DOHH2 (cell line): ENCODE results near the gene AGBL5.

Experiments used
- H3F3A ChIP-seq: fragments of 200-600 bp; sonication (generic), shearing (Covaris generic); 2 replicates; pipeline ENCODE4 v1.6.0; 2016; ENCODE audit warnings: antibody characterized with exemption, mild to moderate bottlenecking; ENCODE audit not compliant: control insufficient read depth, insufficient read depth
- H3K27ac ChIP-seq: fragments of 200-600 bp; sonication (generic); 2 replicates; pipeline ENCODE4 v1.5.1; 2014; ENCODE audit warnings: low read depth, mild to moderate bottlenecking, low read length, moderate library complexity
- H3K27me3 ChIP-seq: fragments of 200-600 bp; sonication (generic); 2 replicates; pipeline ENCODE4 v1.6.1; 2014; ENCODE audit warnings: mild to moderate bottlenecking, low read length, mixed read lengths; ENCODE audit not compliant: control insufficient read depth
- H3K36me3 ChIP-seq: fragments of 200-600 bp; sonication (generic); 2 replicates; pipeline ENCODE4 v1.6.1; 2014; ENCODE audit warnings: mild to moderate bottlenecking, low read length, moderate library complexity, mixed read lengths; ENCODE audit not compliant: control insufficient read depth
- H3K4me1 ChIP-seq: fragments of 200-600 bp; sonication (generic); 2 replicates; pipeline ENCODE4 v1.6.1; 2014; ENCODE audit warnings: mild to moderate bottlenecking, low read length, mixed read lengths; ENCODE audit not compliant: control insufficient read depth
- H3K4me2 ChIP-seq: fragments of 200-600 bp; sonication (generic); 2 replicates; pipeline ENCODE4 v1.6.0; 2014; ENCODE audit warnings: mild to moderate bottlenecking, low read length, moderate library complexity
- H3K4me3 ChIP-seq: fragments of 200-600 bp; sonication (generic); 2 replicates; pipeline ENCODE4 v1.5.1; 2014; ENCODE audit warnings: mild to moderate bottlenecking, low read length, mixed read lengths
- H3K79me2 ChIP-seq: fragments of 200-600 bp; sonication (generic); 2 replicates; pipeline ENCODE4 v1.6.1; 2014; ENCODE audit warnings: mild to moderate bottlenecking, low read length, mixed read lengths; ENCODE audit not compliant: control insufficient read depth
- H3K9me2 ChIP-seq: fragments of 200-600 bp; sonication (generic); replicated peaks from 2 replicates; pipeline ENCODE4 v1.6.1; 2014; ENCODE audit warnings: mild to moderate bottlenecking, low read length, mixed read lengths; ENCODE audit not compliant: control insufficient read depth
- H3K9me3 ChIP-seq: fragments of 200-600 bp; sonication (generic); 2 replicates; pipeline ENCODE4 v1.6.1; 2014; ENCODE audit warnings: antibody characterized with exemption, low read length, mixed read lengths; ENCODE audit not compliant: control insufficient read depth, insufficient read depth
- H4K20me1 ChIP-seq: fragments of 200-600 bp; sonication (generic); 2 replicates; pipeline ENCODE4 v1.6.0; 2014; ENCODE audit warnings: low read depth, mild to moderate bottlenecking, antibody characterized with exemption, low read length, moderate library complexity; ENCODE audit not compliant: control insufficient read depth, insufficient read depth
- EZH2phosphoT487 ChIP-seq: fragments of 200-600 bp; sonication (generic); IDR thresholded peaks from 2 replicates; pipeline ENCODE4 v1.6.1; 2017; ENCODE audit warnings: borderline replicate concordance, mild to moderate bottlenecking, antibody characterized with exemption, low read length, moderate library complexity, mixed read lengths
- TF ChIP-seq, protein P1 (sequence below): fragments of 200-600 bp; sonication (generic); IDR thresholded peaks from one replicate; pipeline ENCODE4 v1.5.1; 2014; ENCODE audit warnings: antibody characterized with exemption, mild to moderate bottlenecking, low read depth, low read length; ENCODE audit not compliant: poor library complexity, severe bottlenecking

AGBL5 gene

DNA sequence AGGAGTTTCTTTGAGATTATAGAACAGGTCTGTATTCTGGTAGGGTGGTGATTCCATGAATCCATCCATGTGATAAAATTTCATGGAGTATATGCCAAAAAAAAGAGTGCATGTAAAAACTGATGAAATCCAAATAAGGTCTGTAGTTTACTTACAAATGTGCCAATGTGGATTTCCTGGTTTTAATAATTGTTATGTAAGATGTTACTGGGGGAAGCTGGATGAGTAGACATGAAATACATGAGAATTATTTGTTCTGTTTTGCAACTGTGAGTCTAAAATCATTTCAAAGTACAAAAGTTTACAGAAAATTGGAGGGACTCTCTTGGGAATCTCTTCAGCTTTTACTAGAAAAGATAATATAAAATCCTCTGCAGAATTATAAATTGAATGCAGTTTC lies 42.4 kb upstream of the AGBL5 start:
- no peak overlapping the region for H3K4me2 ChIP-seq
- H3K4me3 ChIP-seq = no peak overlapping the region
- H3K27me3 ChIP-seq = peaks cover 42% of the 10 kb centered on the region
- no peak for TF ChIP-seq EZH2phosphoT487
- TF ChIP-seq, protein P1, sequence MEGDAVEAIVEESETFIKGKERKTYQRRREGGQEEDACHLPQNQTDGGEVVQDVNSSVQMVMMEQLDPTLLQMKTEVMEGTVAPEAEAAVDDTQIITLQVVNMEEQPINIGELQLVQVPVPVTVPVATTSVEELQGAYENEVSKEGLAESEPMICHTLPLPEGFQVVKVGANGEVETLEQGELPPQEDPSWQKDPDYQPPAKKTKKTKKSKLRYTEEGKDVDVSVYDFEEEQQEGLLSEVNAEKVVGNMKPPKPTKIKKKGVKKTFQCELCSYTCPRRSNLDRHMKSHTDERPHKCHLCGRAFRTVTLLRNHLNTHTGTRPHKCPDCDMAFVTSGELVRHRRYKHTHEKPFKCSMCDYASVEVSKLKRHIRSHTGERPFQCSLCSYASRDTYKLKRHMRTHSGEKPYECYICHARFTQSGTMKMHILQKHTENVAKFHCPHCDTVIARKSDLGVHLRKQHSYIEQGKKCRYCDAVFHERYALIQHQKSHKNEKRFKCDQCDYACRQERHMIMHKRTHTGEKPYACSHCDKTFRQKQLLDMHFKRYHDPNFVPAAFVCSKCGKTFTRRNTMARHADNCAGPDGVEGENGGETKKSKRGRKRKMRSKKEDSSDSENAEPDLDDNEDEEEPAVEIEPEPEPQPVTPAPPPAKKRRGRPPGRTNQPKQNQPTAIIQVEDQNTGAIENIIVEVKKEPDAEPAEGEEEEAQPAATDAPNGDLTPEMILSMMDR = no peak
- no peaks in the 10 kb centered on the region for H3K79me2 ChIP-seq
- H4K20me1 ChIP-seq = no peaks in the 10 kb centered on the region
- no peak overlapping the region for H3K27ac ChIP-seq
- no peaks in the 10 kb centered on the region for H3K9me3 ChIP-seq
- no peaks in the 10 kb centered on the region for H3K36me3 ChIP-seq
- H3F3A ChIP-seq = no peaks in the 10 kb centered on the region
- H3K4me1 ChIP-seq = no peaks in the 10 kb centered on the region
- H3K9me2 ChIP-seq = no peaks in the 10 kb centered on the region

DNA sequence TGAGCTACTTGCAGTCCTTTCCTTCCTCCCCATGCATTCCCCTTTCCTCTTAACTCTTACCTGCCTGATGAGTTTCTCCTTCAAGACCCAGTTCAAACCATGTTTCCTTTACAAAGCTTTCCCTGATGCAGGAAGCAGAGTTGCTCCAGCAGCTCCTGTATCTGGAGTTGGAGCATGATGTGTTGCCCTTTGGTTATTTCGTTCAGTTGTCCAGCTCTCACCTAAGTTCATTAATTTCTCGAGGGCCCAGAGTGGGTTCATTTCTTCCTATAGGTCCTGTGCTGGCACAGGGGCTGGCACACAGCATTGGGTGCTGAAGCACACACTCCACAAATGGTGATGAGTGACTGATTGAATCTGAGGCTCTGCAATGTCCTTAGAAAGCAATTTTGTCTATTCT lies 41.8 kb upstream of the AGBL5 start:
- H3K4me2 ChIP-seq = no peak overlapping the region

DNA sequence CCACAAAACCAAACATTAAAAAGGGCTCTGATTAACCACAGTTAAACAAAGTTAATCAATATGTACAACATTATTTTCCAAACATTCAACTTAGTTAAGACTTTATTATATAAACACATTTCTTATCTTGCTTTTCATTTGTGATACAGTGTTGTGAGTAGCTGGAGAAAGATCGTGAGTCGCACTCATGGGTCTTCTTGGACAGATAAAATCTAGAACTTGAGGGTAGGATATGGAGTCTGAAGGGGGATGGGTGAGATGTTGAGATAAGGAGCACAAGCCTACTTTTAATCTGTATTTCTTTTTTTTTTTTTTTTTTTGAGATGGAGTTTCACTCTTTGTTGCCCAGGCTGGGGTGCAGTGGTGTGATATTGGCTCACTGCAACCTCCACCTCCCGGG lies 41.3 kb upstream of the AGBL5 start:
- H3K4me2 ChIP-seq = no peak overlapping the region

More for the DNA sequence above, 41.8 kb upstream of the AGBL5 start:
- Histone ChIP-seq H4K20me1 (no peaks in the 10 kb centered on the region), H3K9me3 (no peaks in the 10 kb centered on the region), H3F3A (no peaks in the 10 kb centered on the region), H3K9me2 (no peaks in the 10 kb centered on the region), H3K27me3 (peaks cover 40% of the 10 kb centered on the region), H3K36me3 (no peaks in the 10 kb centered on the region), H3K4me1 (no peaks in the 10 kb centered on the region), H3K4me3 (no peak overlapping the region), H3K79me2 (no peaks in the 10 kb centered on the region), H3K27ac (no peak overlapping the region)
- no peak for TF ChIP-seq EZH2phosphoT487
- TF ChIP-seq, protein P1 = no peak

More for the DNA sequence above, 41.3 kb upstream of the AGBL5 start:
- Histone ChIP-seq H3K9me3 (no peaks in the 10 kb centered on the region), H4K20me1 (no peaks in the 10 kb centered on the region), H3K36me3 (no peaks in the 10 kb centered on the region), H3K4me3 (no peak overlapping the region), H3K79me2 (no peaks in the 10 kb centered on the region), H3K4me1 (no peaks in the 10 kb centered on the region), H3F3A (no peaks in the 10 kb centered on the region), H3K27me3 (peaks cover 40% of the 10 kb centered on the region), H3K9me2 (no peaks in the 10 kb centered on the region), H3K27ac (no peak overlapping the region)
- TF ChIP-seq, protein P1 = no peak
- TF ChIP-seq EZH2phosphoT487 = no peak
